K562 (cell line): Measurements from ENCODE around the gene RHNO1. TPM values are rescaled to one million over a fixed set of nuclear protein-coding genes. Genes with fewer than 3 reads are reported as not detected.
A peak's percentile ranks its signal among the peaks of the same experiment; 100 is the strongest.

Experiments used
- ATAC-seq: fragments of 200-7000 bp; cut with Tn5 transposase; 3 replicates; pipeline ENCODE4 v1.9.1; 2020; ENCODE audit warnings: moderate library complexity
- BruUV-seq: library from RNA; stranded (reverse); fragments of 400-500 nt; replicated peaks from 2 replicates; lab custom pipeline; 2021; lab: Mats Ljungman, UMichigan
- CTCF ChIA-PET: fragments of 300-600 bp; formaldehyde crosslinking; extraction: SDS; loops from one replicate; lab custom pipeline; 2021; ENCODE audit warnings: low intra/inter-chr PET ratio; lab: Yijun Ruan, JAX
- POLR2A ChIA-PET: fragments of 300-600, 350-650 bp; sonication (Branson Sonifier 250); formaldehyde crosslinking; extraction: SDS; loops from one replicate; lab custom pipeline; 2021; ENCODE audit warnings: antibody characterized with exemption, inconsistent platforms; lab: Yijun Ruan, JAX
- DNase-seq, 4 experiments: peaks; one replicate each; pipeline versions ENCODE4 v3.0.0 to v3.0.0-alpha.2; 2011 to 2018; ENCODE audit warnings: low spot score in 3 of 4, mixed read lengths in 3 of 4; ENCODE audit errors: extremely low read depth in 1 of 4
- FAIRE-seq: peaks from 2 replicates; lab custom pipeline; 2011; peaks lifted over from hg19 to GRCh38; lab: Jason Lieb, UNC
- H2AFZ ChIP-seq: 2 replicates; pipeline ENCODE4 v1.6.0; 2011; ENCODE audit warnings: low read depth, low read length, control low read depth, inconsistent platforms
- H3K27ac ChIP-seq: fragments of 200-600 bp; 3 replicates; pipeline ENCODE4 v1.8.0; 2011; ENCODE audit warnings: low read depth, mild to moderate bottlenecking, control low read depth, inconsistent platforms, low read length, moderate library complexity, mixed read lengths; ENCODE audit errors: extremely low read depth
- H3K27me3 ChIP-seq, 2 experiments: fragments of 300-600 bp in 1 of 2; 2 replicates in 1 of 2; 3 replicates in 1 of 2; pipeline versions ENCODE4 v1.6.0 to v1.8.0; 2011; ENCODE audit warnings: inconsistent platforms in 2 of 2, low read length in 2 of 2, mild to moderate bottlenecking in 1 of 2, mixed read lengths in 1 of 2, moderate library complexity in 1 of 2; ENCODE audit not compliant: control insufficient read depth in 2 of 2, insufficient read depth in 2 of 2
- H3K36me3 ChIP-seq: fragments of 300-600 bp; 3 replicates; pipeline ENCODE4 v1.8.0; 2011; ENCODE audit warnings: mild to moderate bottlenecking, low read length, inconsistent platforms; ENCODE audit not compliant: control insufficient read depth, insufficient read depth
- H3K4me1 ChIP-seq, 2 experiments: fragments of 200-600 bp in 1 of 2; replicated peaks in 1 of 2; 2 replicates in 1 of 2; 3 replicates in 1 of 2; pipeline versions ENCODE4 v1.5.1 to v1.8.0; 2011; ENCODE audit warnings: inconsistent platforms in 2 of 2, low read length in 2 of 2, mild to moderate bottlenecking in 1 of 2, mixed read lengths in 1 of 2, moderate library complexity in 1 of 2; ENCODE audit not compliant: control insufficient read depth in 2 of 2, insufficient read depth in 2 of 2
- H3K4me2 ChIP-seq: 2 replicates; pipeline ENCODE4 v1.6.1; 2011; ENCODE audit warnings: low read length, control low read depth, inconsistent platforms, mixed read lengths; ENCODE audit not compliant: insufficient read depth
- H3K4me3 ChIP-seq: fragments of 200-600 bp; sonication (generic), shearing (Covaris generic); 2 replicates; pipeline ENCODE4 v1.5.1; 2016; ENCODE audit warnings: control low read depth, inconsistent platforms
- H3K79me2 ChIP-seq: fragments of 200-600 bp; 3 replicates; pipeline ENCODE4 v1.8.0; 2011; ENCODE audit warnings: low read length, inconsistent platforms; ENCODE audit not compliant: control insufficient read depth, insufficient read depth
- H3K9ac ChIP-seq, 2 experiments: 2 replicates each; pipeline versions ENCODE4 v1.6.0 to v1.6.1; 2011; ENCODE audit warnings: low read depth in 2 of 2, low read length in 2 of 2, control low read depth in 1 of 2, inconsistent platforms in 1 of 2, mild to moderate bottlenecking in 1 of 2, mixed read lengths in 1 of 2; ENCODE audit not compliant: insufficient read depth in 1 of 2
- H3K9me1 ChIP-seq: one replicate; pipeline ENCODE4 v1.6.0; 2011; ENCODE audit warnings: inconsistent platforms, mild to moderate bottlenecking, low read length, moderate library complexity; ENCODE audit not compliant: control insufficient read depth, insufficient read depth
- H3K9me3 ChIP-seq: replicated peaks from 2 replicates; pipeline ENCODE4 v1.5.1; 2011; ENCODE audit warnings: low read depth, low read length, inconsistent platforms; ENCODE audit not compliant: control insufficient read depth, insufficient read depth
- H4K20me1 ChIP-seq: replicated peaks from 2 replicates; pipeline ENCODE4 v1.6.1; 2011; ENCODE audit warnings: low read length, inconsistent platforms, mixed read lengths; ENCODE audit not compliant: control insufficient read depth, insufficient read depth
- ETS1 ChIP-seq: conservative IDR thresholded peaks from 2 replicates; pipeline ENCODE4 v1.6.1; 2011; ENCODE audit warnings: low read depth, mild to moderate bottlenecking, low read length; ENCODE audit not compliant: control insufficient read depth
- GABPA ChIP-seq: fragments of 200-800 bp; sonication (Bioruptor generic); conservative IDR thresholded peaks from 2 replicates; pipeline ENCODE4 v1.6.1; 2016; ENCODE audit warnings: low read depth, missing genetic modification characterization, missing compliant biosample characterization
- JUND ChIP-seq, 2 experiments: IDR thresholded peaks; 2 replicates in 1 of 2; 3 replicates in 1 of 2; pipeline ENCODE4 v1.6.1; 2011; ENCODE audit warnings: borderline replicate concordance in 2 of 2, low read depth in 2 of 2, low read length in 2 of 2, improper control_type of control experiment in 1 of 2, missing biosample characterization in 1 of 2, missing genetic modification characterization in 1 of 2, missing genetic modification reagents in 1 of 2
- MBD2 ChIP-seq: sonication (generic); IDR thresholded peaks from 2 replicates; pipeline ENCODE4 v1.6.1; 2016; ENCODE audit warnings: low read depth, borderline replicate concordance
- MTA2 ChIP-seq: fragments of 450-650 bp; IDR thresholded peaks from 2 replicates; pipeline ENCODE4 v1.6.1; 2016; ENCODE audit warnings: low read depth
- PATZ1 ChIP-seq: fragments of 250-450 bp; sonication (Bioruptor Pico); IDR thresholded peaks from 2 replicates; pipeline ENCODE4 v1.5.0; 2020; ENCODE audit warnings: mild to moderate bottlenecking, borderline replicate concordance
- RBM17 ChIP-seq: fragments of 200-400 bp; formaldehyde crosslinking; IDR thresholded peaks from 2 replicates; pipeline ENCODE4 v1.6.1; 2017; ENCODE audit warnings: low read depth, mild to moderate bottlenecking, low read length, borderline replicate concordance
- SUPT5H ChIP-seq: fragments of 450-650 bp; IDR thresholded peaks from 2 replicates; pipeline ENCODE4 v1.6.1; 2016
- ZBTB33 ChIP-seq: sonication (generic); formaldehyde crosslinking; IDR thresholded peaks from 2 replicates; pipeline ENCODE4 v1.8.1; 2023; ENCODE audit warnings: mild to moderate bottlenecking, missing genetic modification reagents
- ZC3H11A ChIP-seq: IDR thresholded peaks from 2 replicates; pipeline ENCODE4 v1.6.1; 2012; ENCODE audit warnings: low read depth, low read length, improper control_type of control experiment
- ZNF12 ChIP-seq: sonication (generic); formaldehyde crosslinking; IDR thresholded peaks from 2 replicates; pipeline ENCODE4 v1.4.0; 2020; ENCODE audit warnings: mild to moderate bottlenecking, missing genetic modification reagents
- ZNF408 ChIP-seq: fragments of 250-450 bp; sonication (Bioruptor Pico); IDR thresholded peaks from 2 replicates; pipeline ENCODE4 v1.4.0; 2020; ENCODE audit warnings: low read depth, mild to moderate bottlenecking, moderate library complexity
- ZNF512 ChIP-seq: IDR thresholded peaks from 2 replicates; pipeline ENCODE4 v1.6.1; 2016; ENCODE audit warnings: missing genetic modification characterization, missing compliant biosample characterization
- ZNF586 ChIP-seq: fragments of 450-650 bp; formaldehyde crosslinking; conservative IDR thresholded peaks from 2 replicates; pipeline ENCODE4 v1.4.0; 2020; ENCODE audit warnings: mild to moderate bottlenecking, moderate library complexity
- WGBS: fragments of 100-300 bp; shearing (Covaris generic); methylation state at CpG from one replicate; pipeline ENCODE4 v1.1.6; 2016; ENCODE audit warnings: low coverage, mixed read lengths; ENCODE audit not compliant: insufficient coverage; ENCODE audit errors: missing lambda C conversion rate; 5-methylcytosine and 5-hydroxymethylcytosine counted together
- in situ Hi-C: fragments of 300-500 bp; cut with MboI; formaldehyde crosslinking; loops from 4 replicates; pipeline ENCODE4 v1.15.0; 2018; ENCODE audit warnings: inconsistent platforms, mixed read lengths
- intact Hi-C: fragments of 100-400 bp; cut with micrococcal nuclease; formaldehyde crosslinking; loops from 2 replicates; pipeline ENCODE4 v1.14.2; 2022
- polyA plus RNA-seq, 8 experiments: library from polyadenylated mRNA; depleted of rRNA in 4 of 8; stranded (reverse) in 5 of 8; unstranded in 3 of 8; fragments of >200 nt; fragmentation: Nextera tagmentation in 2 of 8; fragmentation: Illumina TruSeq in 1 of 8; extraction: Ambion mirVana in 2 of 8; extraction: Trizol in 1 of 8; gene quantifications; 2 replicates each; pipeline versions ENCODE4 v1.2.1 to v1.2.3, GENCODE V29; 2011 to 2014; ENCODE audit warnings: inconsistent platforms in 1 of 8, missing spikeins in 1 of 8
- total RNA-seq, 7 experiments: library from RNA; depleted of rRNA in 6 of 7; stranded (reverse); fragments of >200 nt in 6 of 7; fragmentation: Illumina TruSeq in 2 of 7; extraction: Trizol in 2 of 7; gene quantifications; 2 replicates each; pipeline versions ENCODE4 v1.2.1 to v1.2.3, GENCODE V29; 2011 to 2021; ENCODE audit warnings: low replicate concordance in 1 of 7

RHNO1 gene
- total and polyA plus RNA-seq, 9 of the 15 experiments (the other 6 are each of a cell fraction or from before 2014, with no cell fraction given): 20.8 to 62.7 (median 28.8) TPM

GRCh38 chr12:2845280-2845679, 31.7 kb upstream of the RHNO1 start (continued):
- peak; percentile 53 for TF ChIP-seq GABPA
- no peak for TF ChIP-seq SUPT5H
- no peak for TF ChIP-seq ZNF512 (tag)
- TF ChIP-seq JUND (IDR thresholded peaks at IDR 0.05; ENCODE audit: borderline replicate concordance, low read depth, low read length): no peak
- TF ChIP-seq JUND (tag; IDR thresholded peaks at IDR 0.05; ENCODE audit: borderline replicate concordance, low read depth, low read length): no peak
- TF ChIP-seq ZNF12 (CRISPR knock-in tag): no peak

- no peak overlapping the region for H3K27ac ChIP-seq
- ChIA-PET POLR2A (no interaction called here), CTCF (no interaction called here)
- no peak for DNase-seq
- no peaks in the 10 kb centered on the region for H3K36me3 ChIP-seq
- peaks cover 2 to 4% of the 10 kb centered on the region in 2 experiments; a peak in 3 of 5 replicates for H3K4me1 ChIP-seq
- 88% methylated on average over 1 of the region's 3 CpGs for WGBS
- H3K27me3 ChIP-seq: no peaks in the 10 kb centered on the region
- H2AFZ ChIP-seq: no peak overlapping the region
- in situ Hi-C loops: no loop called here
- no peak for FAIRE-seq
- H3K4me3 ChIP-seq: no peak overlapping the region
- H4K20me1 ChIP-seq: no peaks in the 10 kb centered on the region
- no peaks in the 10 kb centered on the region for H3K9me3 ChIP-seq
- no peaks in the 10 kb centered on the region for H3K79me2 ChIP-seq
- no peaks in the 10 kb centered on the region for H3K9me1 ChIP-seq
- no TSS peak for BruUV-seq
- no peak overlapping the region for H3K4me2 ChIP-seq
- no peak overlapping the region for H3K9ac ChIP-seq
- intact Hi-C loops: no loop called here
- ATAC-seq: no peak
- TF ChIP-seq PATZ1: no peak
- TF ChIP-seq RBM17: no peak
- TF ChIP-seq ETS1: no peak
- TF ChIP-seq MBD2: no peak
- no peak for TF ChIP-seq ZC3H11A
- no peak for TF ChIP-seq ZNF586 (CRISPR knock-in tag)
- TF ChIP-seq MTA2: no peak
- no peak for TF ChIP-seq ZBTB33
- no peak for TF ChIP-seq ZNF408 (CRISPR knock-in tag)
Measured at GRCh38 chr12:2851931-2852330, 25.1 kb upstream of the RHNO1 start.
